BLaER1 (cell line): ENCODE data around the gene CD70.

Experiments
- H3K27ac ChIP-seq: shearing (Covaris generic); formaldehyde crosslinking; 2 replicates; pipeline ENCODE4 v1.8.1; 2022
- H3K27me3 ChIP-seq: shearing (Covaris generic); formaldehyde crosslinking; 2 replicates; pipeline ENCODE4 v1.8.1; 2022
- H3K36me3 ChIP-seq: shearing (Covaris generic); formaldehyde crosslinking; 2 replicates; pipeline ENCODE4 v1.8.1; 2022
- H3K4me1 ChIP-seq: shearing (Covaris generic); formaldehyde crosslinking; 2 replicates; pipeline ENCODE4 v1.8.1; 2022
- H3K4me2 ChIP-seq: shearing (Covaris generic); formaldehyde crosslinking; 2 replicates; pipeline ENCODE4 v1.8.1; 2022
- H3K4me3 ChIP-seq: shearing (Covaris generic); formaldehyde crosslinking; 2 replicates; pipeline ENCODE4 v1.8.1; 2022
- H3K9ac ChIP-seq: shearing (Covaris generic); formaldehyde crosslinking; 2 replicates; pipeline ENCODE4 v1.8.1; 2022
- H3K9me3 ChIP-seq: shearing (Covaris generic); formaldehyde crosslinking; 2 replicates; pipeline ENCODE4 v1.8.1; 2022
- H4K20me1 ChIP-seq: shearing (Covaris generic); formaldehyde crosslinking; 2 replicates; pipeline ENCODE4 v1.8.1; 2022
- Cebpa-rat ChIP-seq: shearing (Covaris generic); IDR thresholded peaks from 2 replicates; pipeline ENCODE4 v1.8.1; 2022

CD70 gene

DNA sequence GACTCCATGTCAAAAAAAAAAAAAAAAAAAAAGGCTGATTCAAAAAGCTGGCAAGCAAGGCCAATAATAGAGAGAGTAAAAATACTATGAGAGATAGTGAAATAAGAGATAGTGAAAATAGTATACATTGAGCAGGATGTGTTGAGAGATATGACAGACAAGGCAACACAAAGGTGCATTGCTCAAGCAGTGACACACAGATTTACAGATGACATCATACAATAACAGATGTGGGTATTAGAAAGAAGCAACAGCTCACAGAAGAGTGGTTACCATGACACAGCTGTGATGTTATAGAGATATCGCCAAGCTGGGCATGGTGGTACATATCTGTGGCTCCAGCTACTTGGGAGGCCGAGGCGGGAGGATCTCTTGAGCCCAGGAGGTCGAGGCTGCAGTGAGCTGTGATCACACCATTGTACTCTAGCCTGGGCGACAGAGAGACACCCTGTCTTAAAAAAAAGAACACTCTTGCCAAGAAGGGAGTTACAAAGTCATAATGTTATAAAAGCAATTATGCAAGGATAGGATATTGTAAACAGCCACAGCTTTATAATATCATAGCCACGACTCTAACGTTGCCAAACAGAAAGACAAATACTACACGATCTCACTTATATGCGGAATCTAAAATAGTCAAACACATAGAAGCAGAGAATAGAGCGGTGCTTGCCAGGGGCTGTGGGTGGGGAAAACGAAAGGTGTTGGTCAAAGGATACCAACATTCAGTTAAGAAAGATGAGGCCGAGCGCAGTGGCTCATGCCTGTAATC lies 49.8 kb downstream of the CD70 start:
- Histone ChIP-seq H3K9me3 (peaks cover 9% of the 10 kb centered on the region), H4K20me1 (no peaks in the 10 kb centered on the region), H3K36me3 (no peaks in the 10 kb centered on the region), H3K4me2 (no peak overlapping the region), H3K27ac (no peak overlapping the region), H3K4me1 (peaks cover 34% of the 10 kb centered on the region), H3K27me3 (no peaks in the 10 kb centered on the region), H3K9ac (no peak overlapping the region), H3K4me3 (no peak overlapping the region)
- TF ChIP-seq Cebpa-rat, result no peak

- no peak overlapping the region for H3K4me2 ChIP-seq
- H3K9ac ChIP-seq, result no peak overlapping the region
- peaks cover 10% of the 10 kb centered on the region for H4K20me1 ChIP-seq
- H3K36me3 ChIP-seq, result peaks cover 15% of the 10 kb centered on the region
- H3K4me3 ChIP-seq, result no peak overlapping the region
- H3K4me1 ChIP-seq, result peaks cover 41% of the 10 kb centered on the region
- no peak overlapping the region for H3K27ac ChIP-seq
- H3K9me3 ChIP-seq, result no peaks in the 10 kb centered on the region
- H3K27me3 ChIP-seq, result no peaks in the 10 kb centered on the region
- no peak for TF ChIP-seq Cebpa-rat
These were observed 51.4 kb downstream of the CD70 start for GRCh38 chr19:6539514-6539913.
